GM19438 (cell line): ENCODE measurements around the gene WNT9A.
"Not testable (repeated sequence)": the region's sequence is repeated elsewhere in the genome, so short reads cannot be mapped to it uniquely, and the experiment has no call there.

ENCODE experiments used
- ATAC-seq: cut with Tn5 transposase; IDR thresholded peaks from one replicate; pipeline ENCODE4 v1.9.1; 2021; ENCODE audit warnings: low read depth; ENCODE audit not compliant: unreplicated experiment

Gene WNT9A

GRCh38 chr1:227913764-227914721 lies 33.7 kb downstream of the WNT9A start:
- no peak for ATAC-seq

DNA sequence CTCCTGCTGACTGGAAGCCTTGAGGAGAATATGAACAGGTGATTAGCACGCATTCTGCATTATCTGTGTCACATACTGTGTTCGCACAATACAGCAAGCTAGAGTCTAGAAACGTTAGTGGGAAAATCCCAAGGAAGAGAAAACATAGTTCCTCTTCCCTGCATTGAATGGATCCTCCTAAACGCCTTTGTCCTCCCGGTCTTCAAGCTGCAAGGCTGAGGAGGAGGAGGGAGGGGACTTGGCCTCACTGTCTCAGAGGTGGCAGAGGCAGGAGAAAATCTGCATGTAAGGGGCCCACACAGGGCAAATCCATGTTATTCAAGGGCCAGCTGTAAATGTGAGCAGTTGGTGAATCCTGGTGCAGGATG lies 34.4 kb downstream of the WNT9A start:
- ATAC-seq = no peak

DNA sequence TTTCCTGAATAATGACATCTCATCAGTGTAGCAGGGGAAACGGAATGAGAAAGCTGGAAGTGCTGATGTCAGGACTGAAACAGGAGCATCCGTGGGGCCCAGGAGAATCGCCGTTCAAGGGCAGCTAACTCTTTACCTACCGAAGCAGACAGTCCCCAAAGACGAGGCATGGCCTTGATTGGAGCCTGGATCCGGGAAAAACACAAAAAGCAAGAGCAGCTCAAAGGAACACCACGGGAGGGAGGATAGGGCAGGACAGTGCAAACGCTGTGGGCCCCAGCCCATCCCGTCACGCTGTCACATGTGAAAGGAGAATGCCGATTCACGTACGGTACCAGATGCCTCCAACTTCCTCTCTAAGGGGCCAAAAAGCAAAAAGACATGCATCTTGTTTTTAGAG lies 34.9 kb downstream of the WNT9A start:
- ATAC-seq = no peak

DNA sequence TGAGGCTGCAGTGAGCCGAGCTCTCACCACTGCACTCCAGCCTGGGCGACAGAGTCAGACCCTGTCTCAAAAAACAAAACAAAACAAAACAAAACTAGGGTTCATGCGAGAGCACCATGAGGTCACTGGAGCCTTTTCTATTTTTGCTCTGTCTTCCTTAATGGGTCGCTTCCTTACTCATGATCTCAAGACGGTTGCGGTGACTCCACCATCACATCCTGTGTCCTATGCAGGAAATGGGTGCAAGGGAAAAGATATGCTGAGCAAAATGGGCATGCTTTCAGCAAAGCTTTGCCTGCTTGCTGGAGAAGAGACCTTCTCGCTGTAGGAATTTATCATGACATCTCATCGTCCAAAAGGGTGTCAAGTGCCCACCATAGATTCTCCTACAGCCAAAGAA lies 36.4 kb downstream of the WNT9A start:
- ATAC-seq = no peak

DNA sequence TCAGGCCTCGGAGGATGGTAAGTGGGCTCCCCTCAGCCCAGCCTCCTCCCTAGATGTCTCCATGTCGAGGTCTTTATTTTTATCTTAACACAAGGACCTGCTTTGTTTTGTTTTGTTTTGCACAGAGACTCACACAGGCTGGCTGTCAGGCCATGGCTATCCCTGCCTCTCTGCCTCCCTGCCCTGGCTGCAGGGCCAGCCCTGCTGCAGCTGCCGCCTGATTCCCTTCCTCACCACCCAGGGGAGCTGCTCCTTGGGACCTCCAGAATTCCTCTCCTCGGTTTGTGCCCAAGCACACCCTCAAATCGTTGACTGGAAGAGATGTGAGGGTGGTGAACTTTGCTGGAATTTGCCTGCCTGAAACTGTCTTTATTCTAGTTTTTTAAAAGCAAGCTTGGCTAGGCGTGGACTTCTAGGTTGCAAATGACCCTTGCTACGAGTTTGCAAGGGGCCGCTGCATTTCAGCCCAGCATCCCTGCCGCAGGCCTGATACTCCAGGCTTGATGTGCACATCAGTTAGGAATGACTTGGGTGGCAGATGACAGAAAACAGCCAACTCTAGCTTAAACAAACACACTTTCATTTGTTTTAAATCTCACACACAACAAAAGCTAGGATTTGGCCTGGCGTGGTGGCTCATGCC lies 37.1 kb downstream of the WNT9A start:
- ATAC-seq = no peak

DNA sequence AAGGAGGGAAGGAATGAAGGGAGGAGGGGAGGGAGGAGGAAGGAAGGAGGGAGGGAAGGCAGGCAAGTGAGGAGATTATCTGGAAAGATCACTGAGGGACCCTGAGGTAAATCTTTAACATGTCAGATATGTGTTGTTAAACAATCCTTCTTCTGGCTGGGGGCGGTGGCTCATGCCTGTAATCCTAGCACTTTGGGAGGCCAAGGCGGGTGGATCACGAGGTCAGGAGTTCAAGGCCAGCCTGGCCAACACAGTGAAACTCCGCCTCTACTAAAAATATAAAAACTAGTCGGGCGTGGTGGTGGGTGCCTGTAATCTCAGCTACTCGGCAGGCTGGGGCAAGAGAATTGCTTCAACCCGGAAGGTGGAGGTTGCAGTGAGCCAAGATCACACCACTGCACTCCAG lies 37.8 kb downstream of the WNT9A start:
- ATAC-seq = not testable (repeated sequence)

DNA sequence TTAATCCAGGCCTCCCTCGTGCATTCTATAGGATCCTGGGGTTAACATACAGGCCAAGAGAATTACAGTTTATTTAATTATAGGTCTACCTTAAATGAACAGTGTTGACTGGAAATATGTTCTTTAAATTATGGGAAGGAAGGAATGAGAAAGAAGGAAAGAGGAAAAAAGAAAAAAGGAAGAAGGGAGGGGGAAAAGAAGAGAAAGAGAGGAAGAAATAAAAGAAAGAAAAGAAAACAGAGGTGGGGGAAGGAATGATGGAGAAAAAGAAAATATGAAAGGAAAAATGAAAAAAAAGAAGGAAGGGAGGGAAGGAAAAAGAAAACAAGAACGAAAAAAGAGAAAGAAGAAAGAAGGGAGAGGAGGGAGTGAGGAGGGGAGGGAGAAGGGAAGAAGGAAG lies 38.5 kb downstream of the WNT9A start:
- no peak for ATAC-seq

DNA sequence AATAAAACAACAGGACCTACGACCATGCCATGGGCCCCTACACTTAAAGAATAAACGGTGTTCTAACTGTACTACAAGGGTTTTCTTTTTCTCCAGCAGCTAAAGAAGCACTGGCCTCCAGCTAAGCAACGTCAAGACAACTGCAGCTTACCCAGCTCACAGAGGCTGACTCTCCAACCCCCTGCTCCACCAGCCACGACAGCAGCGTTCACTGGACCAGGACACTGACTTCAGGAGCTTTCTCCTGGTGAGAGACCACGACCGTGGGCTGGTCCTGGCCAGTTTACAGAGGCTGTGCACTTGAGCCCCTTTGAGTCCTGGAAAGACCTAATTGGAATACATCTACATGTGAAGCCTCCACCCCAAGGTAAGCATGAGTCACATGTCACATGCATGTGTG lies 39.4 kb downstream of the WNT9A start:
- ATAC-seq = no peak

DNA sequence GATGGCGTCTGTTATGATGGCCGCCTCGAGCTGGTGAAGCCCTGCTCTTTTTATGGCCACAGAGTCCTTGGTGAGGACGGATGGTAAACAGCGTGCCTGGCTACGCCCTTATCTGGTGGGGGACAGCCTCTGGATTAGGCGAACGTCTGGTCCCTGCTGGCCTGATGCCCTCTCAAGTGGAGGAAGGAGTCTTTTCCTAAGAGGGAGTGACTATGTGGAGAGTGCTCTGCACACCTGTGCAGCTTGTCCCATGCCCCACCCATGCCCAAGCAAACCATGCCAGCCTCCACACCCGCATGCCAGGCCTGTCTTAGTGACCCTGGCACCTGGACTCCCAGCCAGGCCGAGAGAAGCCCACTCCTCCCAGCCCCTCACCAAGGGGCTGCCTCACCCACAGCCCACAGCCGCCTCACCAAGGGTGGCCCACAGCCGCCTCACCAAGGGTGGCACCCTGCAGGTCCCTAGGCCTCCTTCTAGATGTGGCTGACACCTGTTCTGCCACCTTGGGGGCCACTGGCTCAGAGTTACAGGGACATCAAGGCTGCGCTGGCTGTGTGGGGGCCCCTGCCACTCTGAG lies 40.2 kb downstream of the WNT9A start:
- ATAC-seq = no peak

DNA sequence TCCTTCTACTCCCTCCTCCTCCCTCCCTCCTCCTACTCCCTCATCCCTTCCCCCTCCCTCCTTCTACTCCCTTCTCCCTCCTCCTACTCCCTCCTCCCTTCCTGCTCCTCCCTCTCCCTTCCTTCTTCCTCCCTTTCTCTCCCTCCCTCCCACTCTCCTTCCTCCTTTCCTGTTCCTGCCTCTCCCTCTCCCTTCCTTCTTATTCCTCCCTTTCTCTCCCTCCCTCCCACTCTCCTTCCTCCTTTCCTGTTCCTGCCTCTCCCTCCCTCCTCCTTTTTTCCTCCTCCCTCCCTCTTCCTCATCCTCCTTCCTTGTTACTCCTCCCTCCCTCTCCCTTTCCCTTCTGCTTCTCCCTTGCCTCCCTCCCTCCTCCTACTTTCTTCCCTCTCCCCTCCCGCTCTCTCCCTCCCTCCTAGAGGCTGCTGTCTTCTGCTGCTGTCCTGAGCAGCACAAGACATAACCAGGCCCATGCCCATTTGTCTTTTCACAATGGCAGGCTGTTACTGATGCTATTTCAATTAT lies 41.1 kb downstream of the WNT9A start:
- no peak for ATAC-seq

- no peak for ATAC-seq
Measured at GRCh38 chr1:227905573-227906487, 41.9 kb downstream of the WNT9A start.

DNA sequence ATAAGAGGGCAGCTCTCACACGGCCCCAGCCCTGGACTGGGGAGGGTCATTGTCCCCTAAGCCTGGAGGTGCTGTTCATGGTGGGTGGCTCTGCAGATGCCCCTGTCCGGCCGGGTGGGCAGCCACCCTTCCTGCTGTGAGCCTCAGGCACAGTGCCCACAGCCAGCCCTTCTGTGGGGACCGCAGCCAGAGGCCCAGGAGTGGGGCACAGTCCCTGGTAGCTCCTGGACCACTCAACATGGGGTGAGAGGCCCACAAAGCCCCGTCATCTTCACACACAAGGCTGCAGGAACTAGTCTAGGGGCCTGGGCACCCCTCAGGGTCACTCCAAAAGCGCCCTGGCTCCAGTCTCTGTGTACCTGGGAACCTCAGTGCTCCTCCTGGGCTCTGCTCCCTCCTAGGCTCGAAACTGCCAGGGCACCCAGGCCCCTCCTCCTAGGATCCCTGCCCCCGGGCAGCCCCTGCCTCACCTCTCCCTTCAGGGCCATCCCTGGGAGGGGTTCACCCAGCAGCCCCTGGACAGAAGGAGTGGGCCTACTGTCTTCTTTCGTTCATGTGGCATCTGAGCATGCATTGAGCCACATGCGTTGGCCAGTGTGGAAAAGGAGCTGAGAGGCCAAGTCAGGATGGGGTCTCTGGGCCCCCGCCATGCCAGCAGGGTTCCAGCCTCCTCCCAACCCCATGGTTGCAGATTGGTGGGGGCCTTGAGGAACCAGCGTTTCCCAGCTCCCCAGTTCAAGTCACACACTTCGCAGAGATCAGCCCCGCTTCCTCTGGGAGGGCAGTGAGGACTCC lies 43.0 kb downstream of the WNT9A start:
- no peak for ATAC-seq

DNA sequence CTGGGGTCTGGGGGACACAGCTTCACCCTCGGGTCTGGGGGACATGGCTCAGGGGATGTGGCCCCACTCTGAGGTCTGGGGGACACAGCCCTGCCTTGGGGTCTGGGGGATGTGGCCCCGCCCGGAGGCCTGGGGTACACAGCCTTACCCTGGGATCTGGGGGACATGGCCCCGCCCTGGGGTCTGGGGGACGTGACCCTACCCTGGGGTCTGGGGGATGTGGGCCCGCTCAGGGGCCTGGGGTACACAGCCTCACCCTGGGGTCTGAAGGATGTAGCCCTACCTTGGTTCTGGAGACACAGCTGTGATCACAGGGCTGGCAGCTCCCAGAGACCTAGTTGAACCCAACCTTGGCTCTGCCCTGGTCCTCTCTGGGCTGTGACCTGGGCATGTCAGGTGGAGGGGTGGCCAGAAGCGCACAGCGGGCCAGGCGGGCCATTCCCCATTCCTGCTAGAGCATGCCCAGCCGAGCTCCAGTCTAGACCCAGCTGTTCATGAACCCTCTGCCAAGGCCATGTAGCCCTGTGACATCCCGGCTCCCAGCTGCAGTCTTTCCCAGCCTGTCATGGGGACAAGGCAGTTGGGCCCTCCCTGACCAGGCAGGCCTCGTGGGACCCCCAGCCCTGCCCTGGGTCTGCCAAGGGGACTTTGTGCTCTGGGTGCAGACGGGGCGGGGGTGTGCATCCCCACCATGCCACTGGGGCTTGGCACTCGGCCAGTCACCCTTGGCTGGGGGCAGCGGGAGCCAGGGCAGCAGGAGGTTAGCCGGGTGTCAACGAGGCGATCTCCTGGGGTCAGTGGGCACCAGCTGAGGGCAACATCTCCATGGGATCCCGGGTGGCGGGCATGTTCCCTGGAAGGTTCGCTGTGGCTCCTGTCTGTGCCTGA lies 43.9 kb downstream of the WNT9A start:
- ATAC-seq = no peak

- ATAC-seq = no peak
Measured at GRCh38 chr1:227903061-227903521, 44.6 kb downstream of the WNT9A start.

GRCh38 chr1:227902641-227902990 lies 45.1 kb downstream of the WNT9A start:
- ATAC-seq = no peak

DNA sequence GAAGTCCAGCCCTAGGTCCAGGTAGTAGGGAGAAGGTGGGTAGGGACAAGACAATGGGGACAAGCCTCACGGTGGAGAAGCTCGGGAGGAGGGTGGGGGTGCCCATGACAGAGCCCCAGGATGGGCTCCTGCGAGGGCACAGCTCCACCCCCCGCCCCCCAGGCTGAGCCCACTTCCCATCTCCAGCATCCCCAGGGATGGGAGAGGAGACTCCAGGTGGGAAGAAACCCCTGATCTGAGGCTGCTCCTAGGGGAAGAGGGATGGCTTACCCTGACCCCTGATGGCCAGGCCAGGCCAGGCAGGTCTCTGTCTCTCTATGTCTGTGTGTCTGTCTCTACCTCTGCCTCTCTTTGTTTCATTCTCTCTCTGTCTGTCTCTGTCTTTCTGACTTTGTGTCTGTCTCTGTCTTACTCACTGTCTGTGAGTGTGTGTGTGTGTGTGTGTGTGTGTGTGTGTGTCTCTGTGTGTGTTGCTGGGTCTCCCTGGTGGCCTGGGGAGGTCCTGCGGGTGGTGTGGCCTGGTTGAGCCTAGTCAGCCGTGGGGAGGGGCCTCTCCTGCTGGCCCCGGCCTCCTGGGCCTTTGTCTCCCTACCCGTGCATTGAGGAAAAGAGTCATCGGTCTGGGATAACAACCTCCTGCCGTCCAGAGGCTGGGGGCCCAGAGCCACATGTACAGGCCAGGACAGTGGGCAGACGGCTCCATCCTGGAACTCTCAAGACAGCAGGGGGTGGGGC lies 45.7 kb downstream of the WNT9A start:
- ATAC-seq = no peak

DNA sequence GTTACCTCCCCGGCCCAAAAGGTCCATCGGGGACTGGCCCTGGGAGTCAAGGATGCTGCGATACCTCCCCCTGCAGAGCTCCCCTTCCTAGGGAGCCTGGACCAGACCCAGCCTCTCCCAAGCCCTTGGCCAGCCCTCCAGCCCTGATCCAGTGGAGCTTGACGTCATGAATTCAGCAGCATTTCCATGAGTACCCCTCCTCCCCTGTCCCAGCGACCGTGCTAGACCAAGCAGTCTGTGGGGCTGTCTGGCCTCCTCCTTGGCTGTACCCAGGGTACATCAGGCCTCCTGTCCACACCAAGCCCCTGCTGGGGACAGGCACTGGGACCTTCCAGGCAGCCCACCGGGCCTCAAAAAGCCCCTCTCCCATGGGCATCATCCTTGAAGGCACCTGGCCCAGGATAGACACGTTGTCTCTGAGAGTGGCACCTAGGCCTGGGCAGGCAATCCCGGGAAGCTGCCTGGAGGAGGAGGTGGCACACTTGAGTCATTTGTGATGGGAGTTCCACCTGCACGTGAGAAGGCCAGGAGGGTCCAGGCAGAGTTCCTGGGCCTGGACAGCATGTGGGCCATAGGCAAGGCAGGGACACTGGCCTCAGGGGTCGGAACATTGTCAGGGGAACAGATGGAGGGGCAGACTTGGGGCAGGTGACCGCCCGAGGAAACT lies 46.4 kb downstream of the WNT9A start:
- ATAC-seq = no peak
